Loucy (cell line): Measurements from ENCODE around the gene PKD2.

Experiments
- H2AFZ ChIP-seq: fragments of 200-600 bp; sonication (generic); 2 replicates; pipeline ENCODE4 v1.6.0; 2016; ENCODE audit warnings: antibody characterized with exemption, mild to moderate bottlenecking, low read length, moderate library complexity
- H3F3A ChIP-seq: fragments of 200-600 bp; 2 replicates; pipeline ENCODE4 v1.6.0; 2016; ENCODE audit warnings: antibody characterized with exemption, low read depth, mild to moderate bottlenecking
- H3K27me3 ChIP-seq: fragments of 200-600 bp; sonication (generic); 2 replicates; pipeline ENCODE4 v1.6.1; 2014; ENCODE audit warnings: low read length, mild to moderate bottlenecking; ENCODE audit not compliant: insufficient read depth, poor library complexity, severe bottlenecking
- H3K36me3 ChIP-seq: fragments of 200-600 bp; sonication (generic); 2 replicates; pipeline ENCODE4 v1.6.1; 2016; ENCODE audit warnings: low read length; ENCODE audit not compliant: insufficient read depth
- H3K4me1 ChIP-seq: fragments of 200-600 bp; sonication (generic); 2 replicates; pipeline ENCODE4 v1.5.1; 2014; ENCODE audit warnings: low read length, mild to moderate bottlenecking; ENCODE audit not compliant: insufficient read depth, poor library complexity, severe bottlenecking
- H3K4me2 ChIP-seq: fragments of 200-600 bp; sonication (generic); 2 replicates; pipeline ENCODE4 v1.6.0; 2014; ENCODE audit warnings: antibody characterized with exemption, low read length, low read depth, mild to moderate bottlenecking; ENCODE audit not compliant: poor library complexity, severe bottlenecking
- H3K4me3 ChIP-seq: fragments of 200-600 bp; sonication (generic); 2 replicates; pipeline ENCODE4 v1.5.1; 2014; ENCODE audit warnings: low read length, mild to moderate bottlenecking, mixed read lengths; ENCODE audit not compliant: poor library complexity, severe bottlenecking
- H3K79me2 ChIP-seq: fragments of 200-600 bp; sonication (generic); 2 replicates; pipeline ENCODE4 v1.6.1; 2014; ENCODE audit warnings: low read length; ENCODE audit not compliant: insufficient read depth
- H3K9ac ChIP-seq: fragments of 200-600 bp; sonication (generic); 2 replicates; pipeline ENCODE4 v1.6.0; 2014; ENCODE audit warnings: mild to moderate bottlenecking, low read depth, low read length, moderate library complexity; ENCODE audit not compliant: poor library complexity, severe bottlenecking
- H3K9me2 ChIP-seq: fragments of 200-600 bp; sonication (generic); replicated peaks from 2 replicates; pipeline ENCODE4 v1.6.1; 2016; ENCODE audit warnings: low read depth, low read length, mixed read lengths
- H3K9me3 ChIP-seq: fragments of 200-600 bp; sonication (generic); 2 replicates; pipeline ENCODE4 v1.6.1; 2014; ENCODE audit warnings: mild to moderate bottlenecking, antibody characterized with exemption, low read length, low read depth; ENCODE audit not compliant: insufficient read depth
- H4K20me1 ChIP-seq: fragments of 200-600 bp; sonication (generic); 2 replicates; pipeline ENCODE4 v1.6.0; 2014; ENCODE audit warnings: antibody characterized with exemption, low read length, mild to moderate bottlenecking; ENCODE audit not compliant: insufficient read depth, poor library complexity, severe bottlenecking
- EZH2phosphoT487 ChIP-seq: fragments of 200-600 bp; IDR thresholded peaks from 2 replicates; pipeline ENCODE4 v1.6.1; 2018; ENCODE audit warnings: antibody characterized with exemption, mild to moderate bottlenecking, moderate library complexity, borderline replicate concordance
- TF ChIP-seq, protein P1 (sequence below): fragments of 200-600 bp; sonication (generic); conservative IDR thresholded peaks from 2 replicates; pipeline ENCODE4 v1.5.1; 2014; ENCODE audit warnings: mild to moderate bottlenecking, antibody characterized with exemption, low read length

The PKD2 gene

DNA sequence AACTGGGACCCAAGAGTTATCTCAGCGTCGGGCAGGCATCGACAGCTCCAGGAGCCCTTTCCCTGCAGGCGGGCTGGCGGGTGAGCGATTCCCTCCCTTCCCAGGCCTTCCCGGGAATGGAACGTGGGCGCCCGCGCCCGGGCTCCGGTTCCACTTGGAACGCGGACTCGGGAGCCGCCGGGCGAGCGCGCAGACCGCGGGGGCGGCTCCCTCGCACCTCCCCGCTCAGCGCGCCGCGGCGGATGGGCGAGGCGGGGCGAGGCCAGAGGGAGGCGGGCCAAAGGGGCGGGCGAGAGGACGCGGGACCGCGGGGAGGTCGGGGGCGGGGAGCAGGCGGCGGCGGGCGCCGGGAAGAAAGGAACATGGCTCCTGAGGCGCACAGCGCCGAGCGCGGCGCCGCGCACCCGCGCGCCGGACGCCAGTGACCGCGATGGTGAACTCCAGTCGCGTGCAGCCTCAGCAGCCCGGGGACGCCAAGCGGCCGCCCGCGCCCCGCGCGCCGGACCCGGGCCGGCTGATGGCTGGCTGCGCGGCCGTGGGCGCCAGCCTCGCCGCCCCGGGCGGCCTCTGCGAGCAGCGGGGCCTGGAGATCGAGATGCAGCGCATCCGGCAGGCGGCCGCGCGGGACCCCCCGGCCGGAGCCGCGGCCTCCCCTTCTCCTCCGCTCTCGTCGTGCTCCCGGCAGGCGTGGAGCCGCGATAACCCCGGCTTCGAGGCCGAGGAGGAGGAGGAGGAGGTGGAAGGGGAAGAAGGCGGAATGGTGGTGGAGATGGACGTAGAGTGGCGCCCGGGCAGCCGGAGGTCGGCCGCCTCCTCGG is at the start of gene PKD2:
Gene PKD2, plus strand, starts transcription at position 332 of the 818 bp plus-strand sequence. Its CDS starts 99 bp downstream, at position 431.
- H4K20me1 ChIP-seq, result peaks cover 32% of the 10 kb centered on the region
- peaks cover 35% of the 10 kb centered on the region for H3K4me1 ChIP-seq
- H3K9me2 ChIP-seq, result no peaks in the 10 kb centered on the region
- H3F3A ChIP-seq, result no peaks in the 10 kb centered on the region
- H3K9me3 ChIP-seq, result no peaks in the 10 kb centered on the region
- TF ChIP-seq, protein P1, sequence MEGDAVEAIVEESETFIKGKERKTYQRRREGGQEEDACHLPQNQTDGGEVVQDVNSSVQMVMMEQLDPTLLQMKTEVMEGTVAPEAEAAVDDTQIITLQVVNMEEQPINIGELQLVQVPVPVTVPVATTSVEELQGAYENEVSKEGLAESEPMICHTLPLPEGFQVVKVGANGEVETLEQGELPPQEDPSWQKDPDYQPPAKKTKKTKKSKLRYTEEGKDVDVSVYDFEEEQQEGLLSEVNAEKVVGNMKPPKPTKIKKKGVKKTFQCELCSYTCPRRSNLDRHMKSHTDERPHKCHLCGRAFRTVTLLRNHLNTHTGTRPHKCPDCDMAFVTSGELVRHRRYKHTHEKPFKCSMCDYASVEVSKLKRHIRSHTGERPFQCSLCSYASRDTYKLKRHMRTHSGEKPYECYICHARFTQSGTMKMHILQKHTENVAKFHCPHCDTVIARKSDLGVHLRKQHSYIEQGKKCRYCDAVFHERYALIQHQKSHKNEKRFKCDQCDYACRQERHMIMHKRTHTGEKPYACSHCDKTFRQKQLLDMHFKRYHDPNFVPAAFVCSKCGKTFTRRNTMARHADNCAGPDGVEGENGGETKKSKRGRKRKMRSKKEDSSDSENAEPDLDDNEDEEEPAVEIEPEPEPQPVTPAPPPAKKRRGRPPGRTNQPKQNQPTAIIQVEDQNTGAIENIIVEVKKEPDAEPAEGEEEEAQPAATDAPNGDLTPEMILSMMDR, result no peak
- TF ChIP-seq EZH2phosphoT487, result no peak
- peak within 1 kb of the TSS; percentile 76 for H2AFZ ChIP-seq
- H3K79me2 ChIP-seq, result peaks cover 47% of the 10 kb centered on the region
- H3K4me2 ChIP-seq, result peak within 1 kb of the TSS; percentile 86
- no peaks in the 10 kb centered on the region for H3K27me3 ChIP-seq
- no peaks in the 10 kb centered on the region for H3K36me3 ChIP-seq
- H3K9ac ChIP-seq, result peak within 1 kb of the TSS; percentile 77
- H3K4me3 ChIP-seq, result peak within 1 kb of the TSS; percentile 89

DNA sequence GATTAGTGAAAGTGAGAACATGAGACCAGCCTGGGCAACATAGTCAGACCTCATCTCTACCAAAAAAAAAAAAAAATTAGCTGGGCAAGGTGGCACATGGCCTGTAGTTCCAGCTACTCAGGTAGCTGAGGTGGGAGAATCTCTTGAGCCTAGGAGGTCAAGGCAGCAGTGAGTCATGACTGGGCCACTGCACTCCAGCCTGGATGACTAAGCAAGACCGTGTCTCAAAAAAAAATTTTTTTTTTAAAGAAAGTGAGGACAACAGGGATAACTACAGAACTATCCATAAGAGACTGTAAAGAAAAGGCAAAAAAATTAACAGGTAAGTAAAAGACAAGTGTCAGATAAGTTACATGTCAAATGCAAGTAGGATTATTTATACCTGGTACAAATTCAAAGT is 45.4 kb upstream of the PKD2 start:
- no peak overlapping the region for H2AFZ ChIP-seq
- H3K4me1 ChIP-seq, result no peaks in the 10 kb centered on the region
- no peak overlapping the region for H3K4me2 ChIP-seq

DNA sequence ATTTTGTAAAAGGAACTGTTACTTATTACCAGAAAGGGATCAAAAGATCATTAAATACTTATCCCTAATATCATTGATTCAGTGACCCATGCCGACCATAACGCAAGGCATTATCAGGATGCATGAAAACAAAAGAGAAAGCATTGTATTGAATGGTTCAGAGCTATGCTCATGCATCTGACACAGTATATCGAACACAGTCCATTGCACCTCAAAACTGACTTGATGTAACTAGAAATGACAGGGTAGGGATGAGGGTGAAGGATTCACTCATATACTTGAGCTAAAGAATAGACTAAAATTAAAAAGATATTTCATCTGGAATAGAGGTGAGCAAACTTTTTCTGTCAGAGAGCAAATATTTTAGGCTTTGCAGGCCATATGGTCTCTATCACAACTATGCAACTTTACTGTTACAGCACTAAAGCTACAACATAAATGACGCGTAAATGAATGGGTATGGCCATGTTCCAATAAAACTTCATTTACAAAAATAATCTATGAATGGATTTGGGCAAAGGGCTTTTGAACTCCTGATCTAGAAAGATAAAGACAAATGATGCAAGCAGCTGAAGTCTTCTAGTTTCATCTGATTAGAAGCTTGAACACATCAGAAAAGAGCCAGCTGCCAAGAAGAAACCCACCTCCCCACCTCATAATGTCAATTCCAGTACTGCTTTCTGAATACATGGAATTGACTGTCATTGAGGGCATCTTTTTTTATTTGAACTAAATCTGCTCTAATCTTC is 44.9 kb upstream of the PKD2 start:
- Histone ChIP-seq H3K27me3 (no peaks in the 10 kb centered on the region), H3K9me2 (no peaks in the 10 kb centered on the region), H2AFZ (no peak overlapping the region), H3K4me2 (no peak overlapping the region), H3F3A (no peaks in the 10 kb centered on the region), H3K9me3 (no peaks in the 10 kb centered on the region), H4K20me1 (no peaks in the 10 kb centered on the region), H3K36me3 (no peaks in the 10 kb centered on the region), H3K9ac (no peak overlapping the region), H3K4me1 (no peaks in the 10 kb centered on the region), H3K79me2 (no peaks in the 10 kb centered on the region), H3K4me3 (no peak overlapping the region)
- TF ChIP-seq, protein P1, result no peak
- TF ChIP-seq EZH2phosphoT487, result no peak

More for the DNA sequence above, 45.4 kb upstream of the PKD2 start:
- H4K20me1 ChIP-seq, result no peaks in the 10 kb centered on the region
- no peaks in the 10 kb centered on the region for H3F3A ChIP-seq
- H3K9me2 ChIP-seq, result no peaks in the 10 kb centered on the region
- H3K9ac ChIP-seq, result no peak overlapping the region
- TF ChIP-seq, protein P1, result no peak
- no peaks in the 10 kb centered on the region for H3K79me2 ChIP-seq
- H3K9me3 ChIP-seq, result no peaks in the 10 kb centered on the region
- H3K36me3 ChIP-seq, result no peaks in the 10 kb centered on the region
- no peak overlapping the region for H3K4me3 ChIP-seq
- H3K27me3 ChIP-seq, result no peaks in the 10 kb centered on the region
